Spleen (tissue), 11 donors: ENCODE data around the gene SYCP1. TPM values are rescaled to one million over a fixed set of nuclear protein-coding genes. Genes with fewer than 3 reads are reported as not detected.

Experiments
- DNase-seq: peaks from one replicate; pipeline ENCODE4 v3.0.0-alpha.2; 2020
- H3K27ac ChIP-seq, 8 donors: fragments of 200-600 bp; sonication (generic) in 7 of 8; 1 replicate in 4 of 8; 2 replicates in 4 of 8; pipeline versions ENCODE4 v1.5.0 to v1.8.0; 2016 to 2021; ENCODE audit warnings: inconsistent platforms in 4 of 8, mild to moderate bottlenecking in 4 of 8, moderate library complexity in 1 of 8
- H3K27me3 ChIP-seq, 7 donors: fragments of 200-600 bp; sonication (generic) in 6 of 7; replicated peaks in 1 of 7; 1 replicate in 4 of 7; 2 replicates in 3 of 7; pipeline versions ENCODE4 v1.5.0 to v1.8.0; 2016 to 2021; ENCODE audit warnings: inconsistent platforms in 3 of 7, mild to moderate bottlenecking in 1 of 7
- H3K36me3 ChIP-seq, 6 donors: fragments of 200-600 bp; sonication (generic) in 5 of 6; 1 replicate in 4 of 6; 2 replicates in 2 of 6; pipeline versions ENCODE4 v1.5.0 to v1.8.0; 2016 to 2021; ENCODE audit warnings: inconsistent platforms in 2 of 6
- H3K4me1 ChIP-seq, 6 donors: fragments of 200-600 bp; sonication (generic) in 5 of 6; 1 replicate in 3 of 6; 2 replicates in 3 of 6; pipeline versions ENCODE4 v1.5.0 to v1.8.0; 2016 to 2021; ENCODE audit warnings: inconsistent platforms in 3 of 6
- H3K4me3 ChIP-seq, 8 donors: fragments of 200-600 bp; sonication (generic) in 7 of 8; 1 replicate in 4 of 8; 2 replicates in 4 of 8; pipeline versions ENCODE4 v1.5.0 to v1.8.0; 2016 to 2021; ENCODE audit warnings: inconsistent platforms in 4 of 8, mild to moderate bottlenecking in 4 of 8, moderate library complexity in 2 of 8
- H3K9me3 ChIP-seq, 8 donors: fragments of 200-600 bp; sonication (generic) in 7 of 8; 1 replicate in 4 of 8; 2 replicates in 4 of 8; pipeline versions ENCODE4 v1.5.0 to v1.8.0; 2016 to 2021; ENCODE audit warnings: inconsistent platforms in 4 of 8
- POLR2A ChIP-seq, 3 donors: fragments of 450-650 bp; IDR thresholded peaks; one replicate each; pipeline ENCODE4 v1.5.1; 2017; ENCODE audit warnings: antibody characterized with exemption in 3 of 3, mild to moderate bottlenecking in 1 of 3
- POLR2AphosphoS5 ChIP-seq, 3 donors: sonication (generic); formaldehyde crosslinking; IDR thresholded peaks; one replicate each; pipeline ENCODE4 v1.5.1; 2017; ENCODE audit warnings: antibody characterized with exemption in 3 of 3
- WGBS, 5 donors: extraction: QIAGEN DNeasy Blood & Tissue Kit in 3 of 5; methylation state at CpG; one replicate each; pipeline versions ENCODE4 v1.1.5 to v1.1.7; 2013 to 2018; 5-methylcytosine and 5-hydroxymethylcytosine counted together
- intact Hi-C: fragments of 100-400 bp; cut with DNase I; formaldehyde crosslinking; loops from one replicate; pipeline ENCODE4 v1.15.0; 2023; ENCODE audit warnings: low total_unique reads
- polyA plus RNA-seq, 3 donors: library from polyadenylated mRNA; stranded (reverse); fragments of 200-250 nt; gene quantifications; one replicate each; pipeline ENCODE4 v1.2.1, GENCODE V29; 2013
- total RNA-seq, 7 donors: library from RNA; depleted of rRNA in 3 of 7; stranded (reverse); fragments of >200 nt in 3 of 7; fragmentation: NEBNext Ultra II Directional in 4 of 7; extraction: Animal tissue kit (Norgen Biotek cat#: 25700) in 4 of 7; gene quantifications; one replicate each; pipeline versions ENCODE4 v1.1.0 to v1.2.1, GENCODE V29; 2016 to 2021
- TF ChIP-seq, protein P1 (sequence below), 11 experiments: fragments of 200-600 bp in 7 of 11; fragments of 450-650 bp in 4 of 11; sonication (generic) in 4 of 11; IDR thresholded peaks in 8 of 11; conservative IDR thresholded peaks in 3 of 11; 1 replicate in 7 of 11; 2 replicates in 4 of 11; pipeline versions ENCODE4 v1.4.0 to v1.8.0; 2016 to 2021; ENCODE audit warnings: antibody characterized with exemption in 11 of 11, inconsistent platforms in 4 of 11, mild to moderate bottlenecking in 1 of 11
- donor health status: healthy with polysubstance abuse.
- donor health status: DM: no; HTN: no; CAD: no; lungs with moderate emphysema.
- donor health status: DM: no; HTN: no; CAD: no.
- donor health status: Bipolar disorder and iron deficiency.
- donor health status: healthy.
- donor health status: DM: no; HTN: no; CAD: no.
- donor health status: DM: yes; HTN: yes; CAD: no.

The SYCP1 gene
- total and polyA plus RNA-seq, 10 donors, result not detected

- H3K4me3 ChIP-seq, result no peak overlapping the region
- 82 to 90% (median 85%) methylated on average over 4 of the region's 4 CpGs for WGBS, 5 donors
- no peak overlapping the region for H3K27ac ChIP-seq
- no peak for DNase-seq
- H3K36me3 ChIP-seq, result no peaks in the 10 kb centered on the region
- TF ChIP-seq, protein P1, sequence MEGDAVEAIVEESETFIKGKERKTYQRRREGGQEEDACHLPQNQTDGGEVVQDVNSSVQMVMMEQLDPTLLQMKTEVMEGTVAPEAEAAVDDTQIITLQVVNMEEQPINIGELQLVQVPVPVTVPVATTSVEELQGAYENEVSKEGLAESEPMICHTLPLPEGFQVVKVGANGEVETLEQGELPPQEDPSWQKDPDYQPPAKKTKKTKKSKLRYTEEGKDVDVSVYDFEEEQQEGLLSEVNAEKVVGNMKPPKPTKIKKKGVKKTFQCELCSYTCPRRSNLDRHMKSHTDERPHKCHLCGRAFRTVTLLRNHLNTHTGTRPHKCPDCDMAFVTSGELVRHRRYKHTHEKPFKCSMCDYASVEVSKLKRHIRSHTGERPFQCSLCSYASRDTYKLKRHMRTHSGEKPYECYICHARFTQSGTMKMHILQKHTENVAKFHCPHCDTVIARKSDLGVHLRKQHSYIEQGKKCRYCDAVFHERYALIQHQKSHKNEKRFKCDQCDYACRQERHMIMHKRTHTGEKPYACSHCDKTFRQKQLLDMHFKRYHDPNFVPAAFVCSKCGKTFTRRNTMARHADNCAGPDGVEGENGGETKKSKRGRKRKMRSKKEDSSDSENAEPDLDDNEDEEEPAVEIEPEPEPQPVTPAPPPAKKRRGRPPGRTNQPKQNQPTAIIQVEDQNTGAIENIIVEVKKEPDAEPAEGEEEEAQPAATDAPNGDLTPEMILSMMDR (IDR thresholded peaks at IDR 0.05 in 8 of 11, conservative IDR thresholded peaks at IDR 0.05 in 3 of 11), result no peak
- TF ChIP-seq POLR2A (IDR thresholded peaks at IDR 0.05), result no peak
- TF ChIP-seq POLR2AphosphoS5 (IDR thresholded peaks at IDR 0.05), result no peak
- intact Hi-C loops, result no loop called here
- H3K27me3 ChIP-seq, result no peaks in the 10 kb centered on the region
- H3K9me3 ChIP-seq, result peaks cover 0 to 8% (median 0%) of the 10 kb centered on the region in 8 donors
- no peaks in the 10 kb centered on the region for H3K4me1 ChIP-seq
Measured at GRCh38 chr1:114833421-114833820, 21.2 kb upstream of the SYCP1 start.

DNA sequence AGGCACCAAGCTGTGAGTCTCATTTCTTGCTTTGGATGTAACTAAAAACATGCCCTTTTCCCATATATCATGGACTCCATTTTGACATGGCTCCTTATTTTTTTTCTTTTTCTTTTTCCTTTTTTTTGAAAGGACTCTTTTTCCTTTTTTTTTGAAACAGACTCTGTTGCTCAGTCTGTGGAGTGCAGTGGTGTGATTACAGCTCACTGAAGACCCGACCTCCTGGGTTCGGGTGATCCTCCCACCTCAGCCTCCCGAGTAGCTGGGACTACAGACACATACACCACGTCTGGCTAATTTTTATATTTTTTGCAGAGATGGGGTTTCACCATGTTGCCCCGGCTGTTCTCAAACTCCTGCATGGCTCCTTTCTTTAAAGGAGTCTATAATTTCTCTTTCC is 10.4 kb upstream of the SYCP1 start:
- DNase-seq, result no peak
- TF ChIP-seq, protein P1 (IDR thresholded peaks at IDR 0.05 in 8 of 11, conservative IDR thresholded peaks at IDR 0.05 in 3 of 11), result no peak
- no peak for TF ChIP-seq POLR2A (IDR thresholded peaks at IDR 0.05)
- TF ChIP-seq POLR2AphosphoS5 (IDR thresholded peaks at IDR 0.05), result no peak
- Histone ChIP-seq H3K4me3 (no peak overlapping the region), H3K27ac (no peak overlapping the region), H3K4me1 (no peaks in the 10 kb centered on the region), H3K9me3 (no peaks in the 10 kb centered on the region), H3K27me3 (peaks cover 0 to 23% (median 0%) of the 10 kb centered on the region in 7 donors), H3K36me3 (no peaks in the 10 kb centered on the region)
- intact Hi-C loops, result no loop called here
- WGBS, 5 donors, result 80 to 90% (median 82%) methylated on average over 5 of the region's 5 CpGs

- no peak overlapping the region for H3K27ac ChIP-seq
- DNase-seq, result no peak
- intact Hi-C loops, result no loop called here
- no peaks in the 10 kb centered on the region for H3K9me3 ChIP-seq
- no peak for TF ChIP-seq POLR2A (IDR thresholded peaks at IDR 0.05)
- TF ChIP-seq POLR2AphosphoS5 (IDR thresholded peaks at IDR 0.05), result no peak
- TF ChIP-seq, protein P1 (IDR thresholded peaks at IDR 0.05 in 8 of 11, conservative IDR thresholded peaks at IDR 0.05 in 3 of 11), result no peak
- no peak overlapping the region for H3K4me3 ChIP-seq
- no peaks in the 10 kb centered on the region for H3K36me3 ChIP-seq
- whole genome bisulfite sequencing, 5 donors, result 91 to 95% (median 93%) methylated on average over 15 of the region's 15 CpGs
- H3K4me1 ChIP-seq, result peaks cover 0 to 9% (median 0%) of the 10 kb centered on the region in 6 donors
- peaks cover 0 to 72% (median 26%) of the 10 kb centered on the region in 7 donors for H3K27me3 ChIP-seq
Measured at GRCh38 chr1:114853584-114853983, 1.1 kb upstream of the SYCP1 start.

- intact Hi-C loops, result no loop called here
- Histone ChIP-seq H3K4me3 (no peak overlapping the region), H3K36me3 (no peaks in the 10 kb centered on the region), H3K4me1 (no peaks in the 10 kb centered on the region), H3K9me3 (no peaks in the 10 kb centered on the region), H3K27me3 (peaks cover 0 to 19% (median 3%) of the 10 kb centered on the region in 7 donors), H3K27ac (no peak overlapping the region)
- 60 to 83% (median 70%) methylated on average over 3 of the region's 3 CpGs for WGBS, 5 donors
- no peak for DNase-seq
- TF ChIP-seq, protein P1 (IDR thresholded peaks at IDR 0.05 in 8 of 11, conservative IDR thresholded peaks at IDR 0.05 in 3 of 11), result no peak
- no peak for TF ChIP-seq POLR2AphosphoS5 (IDR thresholded peaks at IDR 0.05)
Measured at GRCh38 chr1:114861384-114861783, 6.7 kb downstream of the SYCP1 start.
